ENCODE data around the gene SLC17A5. TPM values are rescaled to one million over a fixed set of nuclear protein-coding genes. Genes with fewer than 3 reads are reported as not detected.

The SLC17A5 gene
- total RNA-seq, 1 donor from 2014 or later = 23.2 TPM

DNA sequence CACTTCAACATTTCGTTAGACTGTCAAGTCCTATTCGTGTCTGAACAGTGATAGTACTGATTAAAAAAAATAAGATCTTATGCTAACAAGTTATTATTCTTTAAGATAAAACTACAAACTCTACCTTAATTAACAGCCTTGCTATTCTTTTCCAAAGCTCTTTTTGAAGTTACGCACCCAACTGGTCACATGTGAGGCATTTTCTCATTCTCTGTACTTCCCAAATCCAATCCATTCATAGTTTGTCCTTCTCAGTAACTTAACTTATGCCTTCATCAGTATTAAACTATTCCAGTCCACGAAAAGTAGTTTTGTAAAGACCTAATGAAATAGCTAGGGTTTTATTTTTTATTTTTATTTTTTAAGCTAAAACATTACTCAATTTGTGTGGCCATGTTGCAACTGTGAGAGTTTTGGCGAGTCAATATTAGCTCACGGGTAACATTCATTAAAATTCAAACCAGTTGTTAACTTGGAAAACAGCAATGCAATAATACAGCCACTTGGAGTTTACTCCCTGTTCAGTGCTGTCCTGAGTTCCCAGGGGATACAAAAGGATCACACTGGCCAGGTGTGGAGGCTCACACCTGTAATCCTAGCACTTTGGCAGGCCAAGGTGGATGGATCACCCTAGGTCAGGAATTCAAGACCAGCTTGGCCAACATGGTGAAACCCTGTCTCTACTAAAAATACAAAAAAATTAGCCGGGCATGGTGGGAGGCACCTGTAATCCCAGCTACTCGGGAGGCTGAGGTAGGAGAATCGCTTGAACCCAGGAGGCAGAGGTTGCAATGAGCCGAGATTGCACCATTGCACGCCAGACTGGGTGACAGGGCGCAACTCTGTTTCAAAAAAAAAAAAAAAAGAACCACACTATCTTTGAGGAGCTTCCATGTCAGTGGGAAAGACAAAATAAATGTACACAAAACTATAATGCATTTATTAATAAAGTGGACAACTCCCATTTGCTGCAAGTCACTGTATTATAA lies 105.0 kb downstream of the SLC17A5 start:
- no peak overlapping the region for H3K27ac ChIP-seq
- no peaks in the 10 kb centered on the region for H3K27me3 ChIP-seq
- H3K9me3 ChIP-seq = no peaks in the 10 kb centered on the region
- TF ChIP-seq, protein P1, sequence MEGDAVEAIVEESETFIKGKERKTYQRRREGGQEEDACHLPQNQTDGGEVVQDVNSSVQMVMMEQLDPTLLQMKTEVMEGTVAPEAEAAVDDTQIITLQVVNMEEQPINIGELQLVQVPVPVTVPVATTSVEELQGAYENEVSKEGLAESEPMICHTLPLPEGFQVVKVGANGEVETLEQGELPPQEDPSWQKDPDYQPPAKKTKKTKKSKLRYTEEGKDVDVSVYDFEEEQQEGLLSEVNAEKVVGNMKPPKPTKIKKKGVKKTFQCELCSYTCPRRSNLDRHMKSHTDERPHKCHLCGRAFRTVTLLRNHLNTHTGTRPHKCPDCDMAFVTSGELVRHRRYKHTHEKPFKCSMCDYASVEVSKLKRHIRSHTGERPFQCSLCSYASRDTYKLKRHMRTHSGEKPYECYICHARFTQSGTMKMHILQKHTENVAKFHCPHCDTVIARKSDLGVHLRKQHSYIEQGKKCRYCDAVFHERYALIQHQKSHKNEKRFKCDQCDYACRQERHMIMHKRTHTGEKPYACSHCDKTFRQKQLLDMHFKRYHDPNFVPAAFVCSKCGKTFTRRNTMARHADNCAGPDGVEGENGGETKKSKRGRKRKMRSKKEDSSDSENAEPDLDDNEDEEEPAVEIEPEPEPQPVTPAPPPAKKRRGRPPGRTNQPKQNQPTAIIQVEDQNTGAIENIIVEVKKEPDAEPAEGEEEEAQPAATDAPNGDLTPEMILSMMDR (IDR thresholded peaks at IDR 0.05) = no peak
- intact Hi-C loops (cut with DNase I) = no loop called here
- no peaks in the 10 kb centered on the region for H3K4me1 ChIP-seq
- DNase-seq (ENCODE audit: low spot score in 2 of 2) = no peak
- no peaks in the 10 kb centered on the region for H3K36me3 ChIP-seq
- H3K4me3 ChIP-seq = no peak overlapping the region

DNA sequence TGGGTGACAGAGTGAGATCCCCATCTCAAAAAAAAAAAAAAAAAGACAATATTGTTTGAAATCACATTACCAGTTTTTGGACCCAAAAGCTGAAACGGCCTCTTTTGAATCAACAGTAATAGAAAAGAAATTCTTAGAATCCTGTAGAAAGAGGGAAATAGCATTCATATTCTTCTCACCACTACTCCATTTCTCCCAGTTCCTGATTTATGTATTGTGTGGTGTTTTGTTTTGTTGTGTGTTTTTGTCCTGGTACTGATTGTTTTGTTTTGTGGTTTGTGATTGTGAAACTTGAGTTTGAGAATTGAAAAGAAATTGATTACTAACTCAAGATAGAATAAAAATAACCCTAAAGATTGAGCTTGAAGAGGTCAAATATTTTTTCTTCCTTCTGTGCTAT lies 106.8 kb downstream of the SLC17A5 start:
- H3K4me3 ChIP-seq = no peak overlapping the region
- no peaks in the 10 kb centered on the region for H3K9me3 ChIP-seq
- H3K4me1 ChIP-seq = no peaks in the 10 kb centered on the region
- intact Hi-C loops (cut with DNase I) = no loop called here
- H3K27me3 ChIP-seq = no peaks in the 10 kb centered on the region
- TF ChIP-seq, protein P1 (IDR thresholded peaks at IDR 0.05) = no peak
- H3K27ac ChIP-seq = no peak overlapping the region
- no peaks in the 10 kb centered on the region for H3K36me3 ChIP-seq
- no peak for DNase-seq (ENCODE audit: low spot score in 2 of 2)

Other genes with a start within 250 kb of the SLC17A5 start
- 15.9 TPM for gene CGAS, start 201.7 kb downstream of the SLC17A5 start, total RNA-seq
- 12.5 TPM for gene MTO1, start 192.3 kb downstream of the SLC17A5 start, total RNA-seq
- gene EEF1A1, start 133.0 kb downstream of the SLC17A5 start, total RNA-seq = 4,361 TPM
- gene CD109, start 42.2 kb upstream of the SLC17A5 start, total RNA-seq = 17.6 TPM